HL-60 (cell line): ENCODE measurements around the gene ESPL1.

Experiments
- CTCF ChIP-seq: IDR thresholded peaks from one replicate; pipeline ENCODE4 v1.5.1; 2011; ENCODE audit warnings: low read length, control low read depth, inconsistent platforms; ENCODE audit not compliant: insufficient read depth
- GABPA ChIP-seq: IDR thresholded peaks from 2 replicates; pipeline ENCODE4 v1.6.1; 2012; ENCODE audit warnings: low read depth
- POLR2AphosphoS5 ChIP-seq: IDR thresholded peaks from 2 replicates; pipeline ENCODE4 v1.6.1; 2012; ENCODE audit warnings: low read depth
- SPI1 ChIP-seq: IDR thresholded peaks from 2 replicates; pipeline ENCODE4 v1.6.1; 2012; ENCODE audit warnings: low read depth, mild to moderate bottlenecking, borderline replicate concordance
- TF ChIP-seq, protein P1 (sequence below): IDR thresholded peaks from 2 replicates; pipeline ENCODE4 v1.6.1; 2012; ENCODE audit warnings: low read depth; ENCODE audit not compliant: insufficient replicate concordance

GRCh38 chr12:53302903-53303302 is 34.8 kb downstream of the ESPL1 start:
- TF ChIP-seq CTCF = no peak
- TF ChIP-seq, protein P1, sequence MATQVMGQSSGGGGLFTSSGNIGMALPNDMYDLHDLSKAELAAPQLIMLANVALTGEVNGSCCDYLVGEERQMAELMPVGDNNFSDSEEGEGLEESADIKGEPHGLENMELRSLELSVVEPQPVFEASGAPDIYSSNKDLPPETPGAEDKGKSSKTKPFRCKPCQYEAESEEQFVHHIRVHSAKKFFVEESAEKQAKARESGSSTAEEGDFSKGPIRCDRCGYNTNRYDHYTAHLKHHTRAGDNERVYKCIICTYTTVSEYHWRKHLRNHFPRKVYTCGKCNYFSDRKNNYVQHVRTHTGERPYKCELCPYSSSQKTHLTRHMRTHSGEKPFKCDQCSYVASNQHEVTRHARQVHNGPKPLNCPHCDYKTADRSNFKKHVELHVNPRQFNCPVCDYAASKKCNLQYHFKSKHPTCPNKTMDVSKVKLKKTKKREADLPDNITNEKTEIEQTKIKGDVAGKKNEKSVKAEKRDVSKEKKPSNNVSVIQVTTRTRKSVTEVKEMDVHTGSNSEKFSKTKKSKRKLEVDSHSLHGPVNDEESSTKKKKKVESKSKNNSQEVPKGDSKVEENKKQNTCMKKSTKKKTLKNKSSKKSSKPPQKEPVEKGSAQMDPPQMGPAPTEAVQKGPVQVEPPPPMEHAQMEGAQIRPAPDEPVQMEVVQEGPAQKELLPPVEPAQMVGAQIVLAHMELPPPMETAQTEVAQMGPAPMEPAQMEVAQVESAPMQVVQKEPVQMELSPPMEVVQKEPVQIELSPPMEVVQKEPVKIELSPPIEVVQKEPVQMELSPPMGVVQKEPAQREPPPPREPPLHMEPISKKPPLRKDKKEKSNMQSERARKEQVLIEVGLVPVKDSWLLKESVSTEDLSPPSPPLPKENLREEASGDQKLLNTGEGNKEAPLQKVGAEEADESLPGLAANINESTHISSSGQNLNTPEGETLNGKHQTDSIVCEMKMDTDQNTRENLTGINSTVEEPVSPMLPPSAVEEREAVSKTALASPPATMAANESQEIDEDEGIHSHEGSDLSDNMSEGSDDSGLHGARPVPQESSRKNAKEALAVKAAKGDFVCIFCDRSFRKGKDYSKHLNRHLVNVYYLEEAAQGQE = no peak
- no peak for TF ChIP-seq POLR2AphosphoS5
- TF ChIP-seq GABPA = no peak
- no peak for TF ChIP-seq SPI1
